NT2/D1 (cell line): ENCODE measurements around the gene KDM1A.
A peak's percentile ranks its signal among the peaks of the same experiment; 100 is the strongest.

Experiments used
- DNase-seq: peaks from one replicate; pipeline ENCODE4 v3.0.0-alpha.2; 2011; ENCODE audit warnings: low read depth, low spot score
- H3K27me3 ChIP-seq: 2 replicates; pipeline ENCODE4 v1.6.0; 2011; ENCODE audit warnings: mild to moderate bottlenecking; ENCODE audit not compliant: insufficient read length, insufficient read depth
- H3K36me3 ChIP-seq: 2 replicates; pipeline ENCODE4 v1.6.1; 2011; ENCODE audit warnings: mild to moderate bottlenecking, low read length, mixed read lengths; ENCODE audit not compliant: insufficient read depth, insufficient read length
- H3K4me1 ChIP-seq: 2 replicates; pipeline ENCODE4 v1.5.1; 2011; ENCODE audit not compliant: insufficient read depth, insufficient read length
- H3K4me3 ChIP-seq: 2 replicates; pipeline ENCODE4 v1.5.1; 2011; ENCODE audit warnings: low read depth; ENCODE audit not compliant: insufficient read length
- H3K9ac ChIP-seq: 2 replicates; pipeline ENCODE4 v1.6.0; 2011; ENCODE audit warnings: low read depth; ENCODE audit not compliant: insufficient read length
- H3K9me3 ChIP-seq: 2 replicates; pipeline ENCODE4 v1.5.1; 2011; ENCODE audit warnings: mild to moderate bottlenecking, low read length; ENCODE audit not compliant: insufficient read depth
- SUZ12 ChIP-seq: IDR thresholded peaks from 2 replicates; pipeline ENCODE4 v1.6.1; 2011; ENCODE audit not compliant: insufficient read length, insufficient read depth; ENCODE audit errors: extremely low read depth
- YY1 ChIP-seq: IDR thresholded peaks from 2 replicates; pipeline ENCODE4 v1.6.1; 2011; ENCODE audit not compliant: insufficient read length, insufficient read depth
- ZNF274 ChIP-seq: IDR thresholded peaks from 2 replicates; pipeline ENCODE4 v1.6.1; 2011; ENCODE audit warnings: mild to moderate bottlenecking, low read depth, low read length

Gene KDM1A

GRCh38 chr1:23020706-23021405, 1.6 kb downstream of the KDM1A start:
- H3K9me3 ChIP-seq = peaks cover 25% of the 10 kb centered on the region
- H3K27me3 ChIP-seq = no peaks in the 10 kb centered on the region
- H3K9ac ChIP-seq = peak overlapping the region; percentile 91
- DNase-seq = no peak
- H3K4me3 ChIP-seq = peak overlapping the region; percentile 67
- no peak for TF ChIP-seq ZNF274
- TF ChIP-seq SUZ12 = no peak
- no peak for TF ChIP-seq YY1
- no peaks in the 10 kb centered on the region for H3K4me1 ChIP-seq
- no peaks in the 10 kb centered on the region for H3K36me3 ChIP-seq

GRCh38 chr1:23021834-23022233, 2.6 kb downstream of the KDM1A start:
- H3K9me3 ChIP-seq = peaks cover 25% of the 10 kb centered on the region
- H3K4me1 ChIP-seq = no peaks in the 10 kb centered on the region
- DNase-seq = no peak
- H3K36me3 ChIP-seq = no peaks in the 10 kb centered on the region
- no peak overlapping the region for H3K4me3 ChIP-seq
- TF ChIP-seq ZNF274 (no peak), SUZ12 (no peak), YY1 (no peak)
- no peak overlapping the region for H3K9ac ChIP-seq
- H3K27me3 ChIP-seq = no peaks in the 10 kb centered on the region

GRCh38 chr1:23023174-23023845, 4.0 kb downstream of the KDM1A start:
- TF ChIP-seq YY1 (no peak), SUZ12 (no peak), ZNF274 (no peak)
- H3K4me3 ChIP-seq = no peak overlapping the region
- no peak overlapping the region for H3K9ac ChIP-seq
- no peaks in the 10 kb centered on the region for H3K36me3 ChIP-seq
- H3K27me3 ChIP-seq = no peaks in the 10 kb centered on the region
- peaks cover 25% of the 10 kb centered on the region for H3K9me3 ChIP-seq
- H3K4me1 ChIP-seq = no peaks in the 10 kb centered on the region
- no peak for DNase-seq

- Histone ChIP-seq H3K9ac (no peak overlapping the region), H3K4me1 (no peaks in the 10 kb centered on the region), H3K4me3 (no peak overlapping the region), H3K9me3 (peaks cover 25% of the 10 kb centered on the region), H3K36me3 (peaks cover 5% of the 10 kb centered on the region), H3K27me3 (no peaks in the 10 kb centered on the region)
- DNase-seq = no peak
- TF ChIP-seq YY1 = no peak
- no peak for TF ChIP-seq ZNF274
- no peak for TF ChIP-seq SUZ12
Observed at GRCh38 chr1:23026568-23026967, 7.3 kb downstream of the KDM1A start.

GRCh38 chr1:23027352-23027907, 8.2 kb downstream of the KDM1A start:
- Histone ChIP-seq H3K4me3 (no peak overlapping the region), H3K36me3 (peaks cover 7% of the 10 kb centered on the region), H3K9ac (no peak overlapping the region), H3K4me1 (no peaks in the 10 kb centered on the region), H3K9me3 (peaks cover 17% of the 10 kb centered on the region), H3K27me3 (no peaks in the 10 kb centered on the region)
- DNase-seq = no peak
- TF ChIP-seq ZNF274 = no peak
- TF ChIP-seq SUZ12 = no peak
- TF ChIP-seq YY1 = no peak

- Histone ChIP-seq H3K4me3 (no peak overlapping the region), H3K4me1 (no peaks in the 10 kb centered on the region), H3K9ac (no peak overlapping the region), H3K36me3 (peaks cover 9% of the 10 kb centered on the region), H3K27me3 (no peaks in the 10 kb centered on the region), H3K9me3 (no peaks in the 10 kb centered on the region)
- no peak for TF ChIP-seq SUZ12
- no peak for TF ChIP-seq YY1
- TF ChIP-seq ZNF274 = no peak
- DNase-seq = no peak
Observed at GRCh38 chr1:23029337-23029736, 10.1 kb downstream of the KDM1A start.

GRCh38 chr1:23035823-23036452, 16.7 kb downstream of the KDM1A start:
- DNase-seq = no peak
- Histone ChIP-seq H3K4me1 (no peaks in the 10 kb centered on the region), H3K9ac (no peak overlapping the region), H3K27me3 (no peaks in the 10 kb centered on the region), H3K9me3 (no peaks in the 10 kb centered on the region), H3K36me3 (peaks cover 9% of the 10 kb centered on the region), H3K4me3 (no peak overlapping the region)
- TF ChIP-seq YY1 = no peak
- no peak for TF ChIP-seq SUZ12
